ENCODE measurements around the gene RAD51AP2. TPM values are rescaled to one million over a fixed set of nuclear protein-coding genes. Genes with fewer than 3 reads are reported as not detected.

The RAD51AP2 gene
- polyA plus RNA-seq, 1 of the 3 experiments (the other 2 are of a cell fraction) = not detected

DNA sequence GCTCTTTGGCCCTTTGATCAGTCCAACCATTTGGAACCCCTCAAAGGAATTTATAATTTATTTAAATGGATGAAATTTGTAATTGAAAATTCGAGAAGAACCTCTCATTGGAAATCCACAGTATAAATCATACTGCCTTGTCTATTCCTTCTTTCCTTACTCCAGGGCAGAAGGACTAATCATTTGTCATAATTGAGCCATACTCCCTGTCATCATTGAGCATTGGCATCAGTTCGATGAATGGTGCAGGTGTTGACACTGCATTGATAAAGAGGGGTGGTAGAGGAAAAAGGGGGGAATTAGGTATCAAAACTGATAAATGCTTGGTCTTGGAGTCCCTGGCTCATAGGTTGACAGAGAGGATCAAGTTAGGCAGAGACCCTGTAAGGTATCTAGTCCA, 24.2 kb upstream of the RAD51AP2 start:
- no peaks in the 10 kb centered on the region for H3K79me2 ChIP-seq (ENCODE audit: insufficient read depth)
- H3K27ac ChIP-seq (ENCODE audit: low read depth in 2 of 2, low read length in 1 of 2) = no peak overlapping the region
- no peaks in the 10 kb centered on the region for H4K20me1 ChIP-seq (ENCODE audit: insufficient read depth)
- ChIA-PET CTCF (no interaction called here), POLR2A (no interaction called here)
- 77% methylated on average over 2 of the region's 2 CpGs for WGBS (ENCODE audit: low lambda C conversion rate)
- H3K9me3 ChIP-seq = no peaks in the 10 kb centered on the region
- DNase-seq = no peak
- H3F3A ChIP-seq (replicated peaks; ENCODE audit: insufficient read depth) = peaks cover 4% of the 10 kb centered on the region
- no peak overlapping the region for H3K9ac ChIP-seq
- peaks cover 0 to 25% of the 10 kb centered on the region in 2 experiments; a peak in 2 of 4 replicates for H3K4me1 ChIP-seq (ENCODE audit: control insufficient read depth in 1 of 2, insufficient read depth in 2 of 2, low read depth in 1 of 2, low read length in 1 of 2)
- peaks cover 19% of the 10 kb centered on the region; the same call in 1 of the 2 replicates for H3K27me3 ChIP-seq (ENCODE audit: insufficient read depth)
- no peak overlapping the region for H2AFZ ChIP-seq (ENCODE audit: low read depth)
- TF ChIP-seq, protein P1, sequence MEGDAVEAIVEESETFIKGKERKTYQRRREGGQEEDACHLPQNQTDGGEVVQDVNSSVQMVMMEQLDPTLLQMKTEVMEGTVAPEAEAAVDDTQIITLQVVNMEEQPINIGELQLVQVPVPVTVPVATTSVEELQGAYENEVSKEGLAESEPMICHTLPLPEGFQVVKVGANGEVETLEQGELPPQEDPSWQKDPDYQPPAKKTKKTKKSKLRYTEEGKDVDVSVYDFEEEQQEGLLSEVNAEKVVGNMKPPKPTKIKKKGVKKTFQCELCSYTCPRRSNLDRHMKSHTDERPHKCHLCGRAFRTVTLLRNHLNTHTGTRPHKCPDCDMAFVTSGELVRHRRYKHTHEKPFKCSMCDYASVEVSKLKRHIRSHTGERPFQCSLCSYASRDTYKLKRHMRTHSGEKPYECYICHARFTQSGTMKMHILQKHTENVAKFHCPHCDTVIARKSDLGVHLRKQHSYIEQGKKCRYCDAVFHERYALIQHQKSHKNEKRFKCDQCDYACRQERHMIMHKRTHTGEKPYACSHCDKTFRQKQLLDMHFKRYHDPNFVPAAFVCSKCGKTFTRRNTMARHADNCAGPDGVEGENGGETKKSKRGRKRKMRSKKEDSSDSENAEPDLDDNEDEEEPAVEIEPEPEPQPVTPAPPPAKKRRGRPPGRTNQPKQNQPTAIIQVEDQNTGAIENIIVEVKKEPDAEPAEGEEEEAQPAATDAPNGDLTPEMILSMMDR (IDR thresholded peaks at IDR 0.05) = no peak
- TF ChIP-seq RFX5 (IDR thresholded peaks at IDR 0.05; ENCODE audit: low read length) = no peak
- no peak for TF ChIP-seq RXRA (IDR thresholded peaks at IDR 0.05; ENCODE audit: borderline replicate concordance, low read depth)
- no peak for TF ChIP-seq FOXJ3 (CRISPR knock-in tag; IDR thresholded peaks at IDR 0.05)
- TF ChIP-seq, protein P2, sequence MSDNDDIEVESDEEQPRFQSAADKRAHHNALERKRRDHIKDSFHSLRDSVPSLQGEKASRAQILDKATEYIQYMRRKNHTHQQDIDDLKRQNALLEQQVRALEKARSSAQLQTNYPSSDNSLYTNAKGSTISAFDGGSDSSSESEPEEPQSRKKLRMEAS (IDR thresholded peaks at IDR 0.05; ENCODE audit: low read depth) = no peak
- no peak for TF ChIP-seq ELF1 (IDR thresholded peaks at IDR 0.05)
- no peak for TF ChIP-seq GATA2 (CRISPR knock-in tag; IDR thresholded peaks at IDR 0.05)
- TF ChIP-seq YY1 (IDR thresholded peaks at IDR 0.05; ENCODE audit: low read depth) = no peak
- H3K9me2 ChIP-seq = no peaks in the 10 kb centered on the region
- no peak overlapping the region for H3K4me3 ChIP-seq (ENCODE audit: low read depth in 2 of 2, low read length in 1 of 2)
- H3K4me2 ChIP-seq = no peak overlapping the region
- H3K36me3 ChIP-seq (replicated peaks in 1 of 2; ENCODE audit: control insufficient read depth in 1 of 2, insufficient read depth in 2 of 2, low read length in 1 of 2) = no peaks in the 10 kb centered on the region

DNA sequence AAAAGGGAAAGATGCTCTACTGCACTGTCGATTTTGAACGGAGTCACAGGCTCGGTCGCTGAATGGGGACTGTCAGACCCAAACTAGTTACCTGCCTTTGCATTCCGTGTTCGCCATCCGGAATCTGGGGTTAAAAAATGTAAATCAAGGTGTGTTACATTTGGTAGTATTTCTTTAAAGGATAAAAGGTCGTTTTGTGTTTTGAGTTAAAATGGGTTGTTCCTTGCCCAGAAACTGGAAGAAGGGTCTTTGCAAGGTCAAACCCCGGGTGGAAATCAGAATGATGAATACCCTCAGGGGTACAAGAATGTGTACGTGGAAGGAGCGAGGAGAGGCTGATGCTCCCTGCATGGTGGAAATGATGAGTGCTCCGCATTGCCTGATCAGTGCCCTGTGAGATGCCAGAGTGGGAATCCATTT, 23.3 kb upstream of the RAD51AP2 start:
- Histone ChIP-seq H3K36me3 (replicated peaks in 1 of 2; ENCODE audit: control insufficient read depth in 1 of 2, insufficient read depth in 2 of 2, low read length in 1 of 2) (no peaks in the 10 kb centered on the region), H3K9me2 (no peaks in the 10 kb centered on the region), H3K9me3 (no peaks in the 10 kb centered on the region), H3K79me2 (ENCODE audit: insufficient read depth) (no peaks in the 10 kb centered on the region), H4K20me1 (ENCODE audit: insufficient read depth) (no peaks in the 10 kb centered on the region), H3K9ac (no peak overlapping the region), H3K27ac (ENCODE audit: low read depth in 2 of 2, low read length in 1 of 2) (no peak overlapping the region), H3K4me1 (ENCODE audit: control insufficient read depth in 1 of 2, insufficient read depth in 2 of 2, low read depth in 1 of 2, low read length in 1 of 2) (peaks cover 0 to 25% of the 10 kb centered on the region in 2 experiments; a peak in 2 of 4 replicates), H3K4me2 (peak overlapping the region; percentile 92), H3K27me3 (ENCODE audit: insufficient read depth) (peaks cover 19% of the 10 kb centered on the region; the same call in 1 of the 2 replicates), H2AFZ (ENCODE audit: low read depth) (peak overlapping the region; percentile 89; the same call in 1 of the 2 replicates), H3K4me3 (ENCODE audit: low read depth in 2 of 2, low read length in 1 of 2) (peak overlapping the region; percentile 62 to 74), H3F3A (replicated peaks; ENCODE audit: insufficient read depth) (peaks cover 7% of the 10 kb centered on the region)
- ChIA-PET CTCF (interaction anchor here (0.9 to 2.2 kb wide), 2 partner anchors 9 to 767 kb away, joined by 3 to 16 read pairs; no protein-coding TSS in a partner anchor), POLR2A (no interaction called here)
- DNase-seq = no peak
- TF ChIP-seq, protein P3, sequence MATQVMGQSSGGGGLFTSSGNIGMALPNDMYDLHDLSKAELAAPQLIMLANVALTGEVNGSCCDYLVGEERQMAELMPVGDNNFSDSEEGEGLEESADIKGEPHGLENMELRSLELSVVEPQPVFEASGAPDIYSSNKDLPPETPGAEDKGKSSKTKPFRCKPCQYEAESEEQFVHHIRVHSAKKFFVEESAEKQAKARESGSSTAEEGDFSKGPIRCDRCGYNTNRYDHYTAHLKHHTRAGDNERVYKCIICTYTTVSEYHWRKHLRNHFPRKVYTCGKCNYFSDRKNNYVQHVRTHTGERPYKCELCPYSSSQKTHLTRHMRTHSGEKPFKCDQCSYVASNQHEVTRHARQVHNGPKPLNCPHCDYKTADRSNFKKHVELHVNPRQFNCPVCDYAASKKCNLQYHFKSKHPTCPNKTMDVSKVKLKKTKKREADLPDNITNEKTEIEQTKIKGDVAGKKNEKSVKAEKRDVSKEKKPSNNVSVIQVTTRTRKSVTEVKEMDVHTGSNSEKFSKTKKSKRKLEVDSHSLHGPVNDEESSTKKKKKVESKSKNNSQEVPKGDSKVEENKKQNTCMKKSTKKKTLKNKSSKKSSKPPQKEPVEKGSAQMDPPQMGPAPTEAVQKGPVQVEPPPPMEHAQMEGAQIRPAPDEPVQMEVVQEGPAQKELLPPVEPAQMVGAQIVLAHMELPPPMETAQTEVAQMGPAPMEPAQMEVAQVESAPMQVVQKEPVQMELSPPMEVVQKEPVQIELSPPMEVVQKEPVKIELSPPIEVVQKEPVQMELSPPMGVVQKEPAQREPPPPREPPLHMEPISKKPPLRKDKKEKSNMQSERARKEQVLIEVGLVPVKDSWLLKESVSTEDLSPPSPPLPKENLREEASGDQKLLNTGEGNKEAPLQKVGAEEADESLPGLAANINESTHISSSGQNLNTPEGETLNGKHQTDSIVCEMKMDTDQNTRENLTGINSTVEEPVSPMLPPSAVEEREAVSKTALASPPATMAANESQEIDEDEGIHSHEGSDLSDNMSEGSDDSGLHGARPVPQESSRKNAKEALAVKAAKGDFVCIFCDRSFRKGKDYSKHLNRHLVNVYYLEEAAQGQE (IDR thresholded peaks at IDR 0.05; ENCODE audit: low read depth, low read length) = no peak
- TF ChIP-seq RFX5 (IDR thresholded peaks at IDR 0.05; ENCODE audit: low read length) (no peak), FOXM1 (IDR thresholded peaks at IDR 0.05; ENCODE audit: low read depth) (no peak), TEAD4 (IDR thresholded peaks at IDR 0.05; ENCODE audit: borderline replicate concordance, insufficient read depth) (no peak)
- WGBS (ENCODE audit: low lambda C conversion rate) = 18% methylated on average over 12 of the region's 12 CpGs
